ENCODE measurements around the gene ECHS1.
"Not testable (repeated sequence)": the region's sequence is repeated elsewhere in the genome, so short reads cannot be mapped to it uniquely, and the experiment has no call there.

Gene ECHS1

GRCh38 chr10:133420028-133420427, 46.9 kb upstream of the ECHS1 start:
- Histone ChIP-seq H3K27ac (ENCODE audit: poor library complexity, severe bottlenecking) (no peak overlapping the region), H3K4me1 (ENCODE audit: insufficient read depth, poor library complexity, severe bottlenecking) (no peaks in the 10 kb centered on the region), H3K9me3 (ENCODE audit: severe bottlenecking) (no peaks in the 10 kb centered on the region), H3K36me3 (ENCODE audit: low read depth) (peaks cover 11% of the 10 kb centered on the region), H3K27me3 (ENCODE audit: insufficient read depth, poor library complexity, severe bottlenecking) (peaks cover 10% of the 10 kb centered on the region), H3K4me3 (ENCODE audit: severe bottlenecking) (no peak overlapping the region)
- peak; percentile 49 for DNase-seq (ENCODE audit: low spot score)
- no peak for ATAC-seq (ENCODE audit: low read depth)
- TF ChIP-seq CTCF (IDR thresholded peaks at IDR 0.05; ENCODE audit: poor library complexity, severe bottlenecking): no peak

GRCh38 chr10:133419211-133419950, 46.2 kb upstream of the ECHS1 start:
- no peak overlapping the region for H3K4me3 ChIP-seq (ENCODE audit: severe bottlenecking)
- H3K4me1 ChIP-seq (ENCODE audit: insufficient read depth, poor library complexity, severe bottlenecking): no peaks in the 10 kb centered on the region
- peak; percentile 52 for DNase-seq (ENCODE audit: low spot score)
- peaks cover 10% of the 10 kb centered on the region for H3K27me3 ChIP-seq (ENCODE audit: insufficient read depth, poor library complexity, severe bottlenecking)
- TF ChIP-seq CTCF (IDR thresholded peaks at IDR 0.05; ENCODE audit: poor library complexity, severe bottlenecking): no peak
- H3K9me3 ChIP-seq (ENCODE audit: severe bottlenecking): no peaks in the 10 kb centered on the region
- no peak for ATAC-seq (ENCODE audit: low read depth)
- H3K27ac ChIP-seq (ENCODE audit: poor library complexity, severe bottlenecking): no peak overlapping the region
- peaks cover 11% of the 10 kb centered on the region for H3K36me3 ChIP-seq (ENCODE audit: low read depth)

- H3K27ac ChIP-seq (ENCODE audit: poor library complexity, severe bottlenecking): no peak overlapping the region
- ATAC-seq (ENCODE audit: low read depth): no peak
- H3K27me3 ChIP-seq (ENCODE audit: insufficient read depth, poor library complexity, severe bottlenecking): peaks cover 10% of the 10 kb centered on the region
- H3K9me3 ChIP-seq (ENCODE audit: severe bottlenecking): no peaks in the 10 kb centered on the region
- H3K36me3 ChIP-seq (ENCODE audit: low read depth): peaks cover 16% of the 10 kb centered on the region
- DNase-seq (ENCODE audit: low spot score): peak; percentile 27
- H3K4me3 ChIP-seq (ENCODE audit: severe bottlenecking): no peak overlapping the region
- no peak for TF ChIP-seq CTCF (IDR thresholded peaks at IDR 0.05; ENCODE audit: poor library complexity, severe bottlenecking)
- H3K4me1 ChIP-seq (ENCODE audit: insufficient read depth, poor library complexity, severe bottlenecking): no peaks in the 10 kb centered on the region
These were observed 45.3 kb upstream of the ECHS1 start for GRCh38 chr10:133418289-133418993.

- Histone ChIP-seq H3K4me1 (ENCODE audit: insufficient read depth, poor library complexity, severe bottlenecking) (no peaks in the 10 kb centered on the region), H3K27me3 (ENCODE audit: insufficient read depth, poor library complexity, severe bottlenecking) (no peaks in the 10 kb centered on the region), H3K27ac (ENCODE audit: poor library complexity, severe bottlenecking) (no peak overlapping the region), H3K4me3 (ENCODE audit: severe bottlenecking) (no peak overlapping the region), H3K9me3 (ENCODE audit: severe bottlenecking) (peaks cover 15% of the 10 kb centered on the region), H3K36me3 (ENCODE audit: low read depth) (peaks cover 42% of the 10 kb centered on the region)
- ATAC-seq (ENCODE audit: low read depth) (no peak), DNase-seq (ENCODE audit: low spot score) (peak; percentile 51)
- TF ChIP-seq CTCF (IDR thresholded peaks at IDR 0.05; ENCODE audit: poor library complexity, severe bottlenecking): no peak
These were observed 42.6 kb upstream of the ECHS1 start for GRCh38 chr10:133415752-133416151.

- not testable (repeated sequence) for ATAC-seq (ENCODE audit: low read depth)
- Histone ChIP-seq H3K36me3 (ENCODE audit: low read depth) (peaks cover 56% of the 10 kb centered on the region), H3K9me3 (ENCODE audit: severe bottlenecking) (peaks cover 15% of the 10 kb centered on the region)
These were observed 41.2 kb upstream of the ECHS1 start for GRCh38 chr10:133414401-133414800.

More at GRCh38 chr10:133414401-133414800, 41.2 kb upstream of the ECHS1 start:
- not testable (repeated sequence) for H3K27ac ChIP-seq (ENCODE audit: poor library complexity, severe bottlenecking); H3K27me3 ChIP-seq (ENCODE audit: insufficient read depth, poor library complexity, severe bottlenecking); H3K4me3 ChIP-seq (ENCODE audit: severe bottlenecking); H3K4me1 ChIP-seq (ENCODE audit: insufficient read depth, poor library complexity, severe bottlenecking)
- DNase-seq (ENCODE audit: low spot score): peak; percentile 4
